Glomerular visceral epithelial cell (primary cell): ENCODE data around the gene GSDME.
A peak's percentile ranks its signal among the peaks of the same experiment; 100 is the strongest.
"Not testable (repeated sequence)": the region's sequence is repeated elsewhere in the genome, so short reads cannot be mapped to it uniquely, and the experiment has no call there.

Source experiments
- DNase-seq: peaks from one replicate; pipeline ENCODE4 v3.0.0-alpha.2; 2016; ENCODE audit errors: extremely low spot score

The GSDME gene

GRCh38 chr7:24757353-24758275, at the start of gene GSDME:
Gene GSDME (minus strand): TSS chr7:24757464. CDS start chr7:24749774, 7,690 bp downstream.
- DNase-seq = peak; percentile 80

- DNase-seq = no peak
Observed at GRCh38 chr7:24802300-24802699, 45.0 kb upstream of the GSDME start.

DNA sequence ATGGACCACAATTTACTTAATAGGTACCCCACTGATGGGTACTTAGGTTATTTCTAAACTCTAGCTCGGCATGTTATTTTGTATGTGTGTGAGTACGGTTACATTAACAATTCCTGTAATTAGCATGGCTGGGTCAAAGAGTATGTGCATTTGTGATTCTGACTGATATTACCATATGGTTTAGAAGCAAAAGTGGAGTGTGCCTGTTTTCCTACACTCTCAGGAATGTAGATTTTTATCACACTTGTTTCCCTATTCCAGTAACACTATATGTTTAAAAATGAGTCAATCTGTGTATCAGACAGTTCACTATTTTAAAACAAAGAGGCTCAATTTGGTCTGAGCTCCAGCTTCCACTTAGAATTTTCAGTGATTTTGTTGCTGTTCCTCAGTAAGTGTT, 44.6 kb upstream of the GSDME start:
- no peak for DNase-seq

DNA sequence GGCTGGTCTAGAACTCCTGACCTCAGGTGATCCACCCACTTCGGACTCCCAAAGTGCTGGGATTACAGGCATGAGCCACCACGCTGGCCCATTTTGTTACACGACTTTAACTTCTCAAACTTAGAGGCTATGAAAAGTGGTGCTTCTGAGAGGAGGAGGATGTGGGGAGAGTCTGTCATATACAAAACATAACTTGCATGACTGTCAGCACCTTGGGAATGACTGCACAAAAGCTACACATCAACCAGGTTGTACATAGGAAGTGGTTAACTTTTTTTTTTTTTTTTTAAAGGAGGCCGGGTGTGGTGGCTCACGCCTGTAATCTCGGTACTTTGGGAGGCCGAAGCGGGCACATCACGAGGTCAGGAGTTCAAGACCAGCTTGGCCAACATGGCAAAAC, 43.4 kb upstream of the GSDME start:
- no peak for DNase-seq

GRCh38 chr7:24800073-24800472, 42.8 kb upstream of the GSDME start:
- no peak for DNase-seq

GRCh38 chr7:24799506-24799905, 42.2 kb upstream of the GSDME start:
- DNase-seq = no peak

DNA sequence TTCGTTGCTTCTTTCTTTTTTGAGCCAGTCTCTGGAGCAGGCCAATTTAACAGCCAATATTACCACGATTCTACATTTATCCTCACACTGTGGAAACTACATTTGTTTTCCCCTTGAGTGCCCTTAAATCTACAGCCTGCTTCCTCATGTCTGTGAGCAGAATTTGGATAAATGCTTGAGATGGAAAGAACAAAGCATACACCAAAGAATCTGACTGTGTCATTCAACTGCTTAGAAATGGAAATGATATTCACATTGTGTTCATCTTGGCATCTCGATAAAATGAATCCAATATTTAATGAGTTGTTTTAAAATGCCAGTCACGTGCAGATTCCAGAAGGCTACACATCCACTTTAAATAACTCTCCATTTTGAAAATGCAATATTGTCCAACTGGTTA, 41.0 kb upstream of the GSDME start:
- DNase-seq = no peak

- DNase-seq = no peak
Observed at GRCh38 chr7:24797270-24797669, 40.0 kb upstream of the GSDME start.

GRCh38 chr7:24795407-24795767, 38.1 kb upstream of the GSDME start:
- DNase-seq = no peak

DNA sequence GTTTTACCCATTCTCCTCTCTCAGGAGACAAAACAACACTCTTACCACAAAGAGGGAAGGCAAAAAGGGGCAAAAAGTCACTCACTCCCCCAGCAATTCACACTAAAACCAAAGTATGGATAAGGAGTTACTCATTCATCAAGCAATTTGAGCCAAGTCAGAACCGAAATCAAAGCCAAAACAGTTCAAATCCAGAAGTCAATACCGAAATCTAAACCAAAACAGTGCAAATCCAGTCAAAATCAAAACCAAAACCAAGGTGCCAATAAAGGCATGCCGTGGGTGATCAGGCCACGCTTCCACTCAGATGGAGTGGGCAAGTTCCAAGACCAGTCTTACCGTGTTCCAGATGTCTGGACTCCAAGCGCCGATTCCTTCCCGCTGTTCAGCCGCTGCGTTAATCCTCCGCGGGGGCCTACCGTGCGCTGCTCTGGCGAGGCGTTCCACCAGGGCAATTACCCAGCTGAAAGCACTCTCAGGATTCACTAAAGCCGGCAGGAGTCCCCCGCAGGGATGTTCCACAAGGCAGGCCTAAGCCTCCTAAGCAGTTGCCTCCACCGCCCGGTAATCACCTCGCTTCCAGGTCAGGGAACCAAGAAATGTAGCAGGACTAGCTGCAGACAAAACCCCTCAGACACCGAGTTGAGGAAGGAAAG, 37.6 kb upstream of the GSDME start:
- DNase-seq = not testable (repeated sequence)

DNA sequence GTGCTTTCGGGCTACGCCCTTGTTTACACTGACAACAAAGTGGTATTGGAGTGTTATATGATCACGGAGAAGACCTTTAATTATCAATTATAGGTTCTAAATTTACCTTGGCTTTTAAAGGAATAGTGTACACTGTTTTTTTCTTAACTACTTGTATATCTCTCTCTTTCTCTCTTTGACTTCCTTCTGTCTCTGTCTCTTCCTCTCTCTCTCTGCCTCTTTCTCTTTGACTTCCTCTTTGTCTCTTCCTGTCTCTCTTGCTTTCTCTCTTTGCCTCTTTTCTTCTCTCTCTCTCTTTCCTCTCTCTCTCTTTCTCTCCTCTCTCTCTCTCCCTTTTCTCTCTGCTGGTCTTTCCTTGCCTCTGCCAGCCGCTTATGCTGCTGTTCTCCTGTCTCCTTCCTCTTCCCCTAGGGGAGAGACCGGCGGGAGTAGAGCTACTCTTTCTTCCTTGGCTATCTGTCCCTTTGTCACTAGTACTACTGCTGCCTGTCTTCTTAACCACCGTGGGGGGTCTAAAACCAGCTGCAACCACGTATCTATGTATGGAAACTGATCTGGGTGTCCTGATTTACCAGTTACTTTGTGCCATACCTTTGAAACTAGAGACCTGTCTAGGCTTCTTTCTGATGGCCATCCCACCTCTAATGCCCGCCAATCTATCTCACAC, 36.9 kb upstream of the GSDME start:
- no peak for DNase-seq

GRCh38 chr7:24788961-24789576, 31.8 kb upstream of the GSDME start:
- peak; percentile 11 for DNase-seq

DNA sequence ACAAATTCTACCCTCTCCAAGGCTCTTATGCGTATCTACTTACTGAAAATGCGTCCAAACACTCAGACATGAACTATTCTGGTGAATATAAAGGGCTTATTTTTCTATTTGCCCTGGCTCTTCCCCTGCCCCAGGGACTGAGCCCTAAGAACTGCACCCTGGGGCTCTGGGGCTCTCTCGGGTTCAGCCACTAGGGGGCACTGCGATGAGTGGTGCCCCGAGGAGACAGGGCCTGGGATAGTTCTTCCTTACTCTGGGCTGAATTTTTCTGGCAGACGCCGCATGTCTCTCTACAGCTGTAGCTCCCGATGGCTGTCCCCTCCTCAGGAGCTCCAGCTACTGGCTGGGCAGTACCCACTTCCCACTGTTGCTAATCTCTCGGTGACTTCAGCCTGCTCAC, 30.8 kb upstream of the GSDME start:
- no peak for DNase-seq

GRCh38 chr7:24786941-24787340, 29.7 kb upstream of the GSDME start:
- peak; percentile 95 for DNase-seq

DNA sequence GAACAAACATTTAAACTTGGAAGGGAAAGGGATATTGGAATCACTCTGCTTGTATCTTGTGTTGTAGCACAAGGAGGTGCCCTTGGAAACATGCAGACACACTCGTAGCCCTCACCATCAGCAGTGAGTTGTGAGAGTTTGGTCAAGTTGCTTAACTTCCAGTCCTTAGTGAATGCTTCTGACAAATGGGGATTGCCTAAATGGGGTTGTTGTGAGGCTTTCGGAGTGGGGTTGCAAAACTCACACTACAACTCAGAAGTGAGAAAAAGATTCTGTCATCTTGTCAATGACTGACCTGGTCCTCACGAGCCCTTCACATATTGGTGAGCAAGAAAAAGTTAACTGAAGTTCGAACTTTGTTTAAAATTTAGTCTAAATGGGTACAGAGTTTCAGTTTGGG, 29.0 kb upstream of the GSDME start:
- no peak for DNase-seq

- DNase-seq = peak; percentile 20
Observed at GRCh38 chr7:24784277-24784676, 27.0 kb upstream of the GSDME start.

DNA sequence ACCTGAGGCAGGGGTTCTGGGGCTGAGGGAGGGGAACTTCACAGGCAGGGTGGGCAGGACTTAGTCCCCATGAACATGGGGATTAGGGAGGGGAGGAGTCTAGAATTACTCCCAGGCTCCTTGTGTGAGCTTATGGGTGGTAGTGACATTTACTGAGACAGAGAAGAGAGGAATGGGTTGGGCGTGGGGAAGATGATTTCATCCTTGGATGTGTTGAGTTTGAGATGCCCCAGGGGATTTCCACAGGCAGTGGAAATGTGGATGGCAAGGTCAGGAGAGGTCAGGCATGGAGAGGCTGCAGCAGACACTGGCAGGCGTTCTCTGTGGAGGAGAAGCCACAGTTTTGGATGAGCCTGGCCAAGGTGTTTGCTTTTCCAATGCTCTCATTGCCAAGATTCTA, 26.4 kb upstream of the GSDME start:
- DNase-seq = peak; percentile 83

- DNase-seq = no peak
Observed at GRCh38 chr7:24781106-24781505, 23.8 kb upstream of the GSDME start.

DNA sequence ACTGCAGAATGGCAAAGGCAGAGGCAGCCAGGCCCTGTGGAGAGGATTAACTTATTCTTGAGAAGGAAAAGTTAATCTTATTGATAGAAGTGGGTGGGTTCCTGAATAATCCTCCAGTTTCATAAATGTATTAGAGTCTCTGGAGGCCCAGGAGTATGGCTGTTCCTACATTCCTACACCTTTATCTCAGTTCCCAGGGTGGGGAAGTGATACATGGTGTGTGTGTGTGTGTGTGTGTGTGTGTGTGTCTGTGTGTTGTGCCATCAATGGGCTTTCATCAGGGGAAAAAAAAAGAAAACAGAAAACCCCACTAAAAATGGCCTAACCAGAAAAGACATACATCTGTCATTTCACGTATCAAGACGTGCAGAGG, 22.0 kb upstream of the GSDME start:
- no peak for DNase-seq

DNA sequence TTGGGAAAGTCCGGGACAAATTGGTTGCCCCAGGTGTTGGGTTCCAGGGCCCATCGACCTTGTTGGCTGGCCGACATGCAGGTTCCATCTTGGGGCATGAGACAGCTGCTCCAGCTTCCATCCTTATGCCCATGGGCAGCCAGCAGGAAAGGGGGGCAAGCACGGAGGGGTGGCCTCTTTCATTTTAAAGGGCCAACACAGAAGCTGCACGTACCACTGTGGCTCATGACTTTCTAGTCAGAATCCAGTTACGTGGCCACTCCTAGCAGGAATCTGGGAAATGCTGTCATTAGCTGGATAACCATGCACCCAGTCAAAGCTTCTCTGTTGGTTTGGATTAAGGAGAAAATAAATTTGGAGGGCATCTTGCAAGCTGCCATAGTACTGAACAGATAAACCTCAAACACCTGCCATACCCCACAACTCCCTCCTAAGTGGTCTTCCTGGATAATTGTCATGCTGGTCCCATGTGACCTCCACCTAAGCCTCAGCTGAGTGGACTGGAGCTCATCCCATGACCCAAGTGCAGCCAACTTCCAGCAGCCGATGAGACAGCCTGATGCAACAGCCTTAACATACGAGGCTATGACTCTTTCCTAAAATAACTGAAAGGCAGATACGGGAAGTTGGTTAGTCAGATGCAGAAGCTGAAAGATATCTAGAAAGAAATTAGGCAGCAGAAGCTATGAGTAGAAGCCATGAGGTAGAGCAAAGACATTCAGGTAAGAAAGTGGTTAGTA, 21.4 kb upstream of the GSDME start:
- DNase-seq = peak; percentile 29

DNA sequence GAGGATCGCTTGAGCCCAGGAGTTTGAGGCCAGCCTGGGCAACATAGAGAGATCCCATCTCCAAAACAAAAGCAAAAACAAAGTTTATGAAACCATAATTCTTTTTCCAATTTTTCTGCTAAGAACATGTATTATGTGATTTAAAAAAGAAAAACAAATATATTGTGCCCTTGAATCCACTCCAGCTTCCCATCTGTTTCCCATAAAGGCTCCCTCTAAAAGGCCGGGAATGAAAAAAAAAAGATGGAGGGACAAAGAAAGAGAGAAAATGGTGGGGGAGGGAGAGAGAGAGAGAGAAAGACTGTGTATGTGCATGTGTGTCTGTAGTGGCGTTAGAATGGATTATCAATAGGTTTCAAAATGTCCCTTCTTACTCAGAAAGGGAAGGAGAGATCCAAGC, 20.5 kb upstream of the GSDME start:
- no peak for DNase-seq

GRCh38 chr7:24773646-24774045, 16.4 kb upstream of the GSDME start:
- DNase-seq = no peak
